SU-DHL-6 (cell line): ENCODE measurements around the gene HOXD3.

Source experiments
- H2AFZ ChIP-seq: fragments of 200-600 bp; sonication (generic); 2 replicates; pipeline ENCODE4 v1.6.1; 2014; ENCODE audit warnings: low read depth, mild to moderate bottlenecking, moderate library complexity, mixed read lengths, antibody characterized with exemption, low read length; ENCODE audit not compliant: severe bottlenecking
- H3F3A ChIP-seq: fragments of 200-600 bp; shearing (Covaris generic); 2 replicates; pipeline ENCODE4 v1.6.0; 2016; ENCODE audit warnings: antibody characterized with exemption, mild to moderate bottlenecking; ENCODE audit not compliant: insufficient read depth
- H3K27ac ChIP-seq: fragments of 200-600 bp; sonication (generic); 2 replicates; pipeline ENCODE4 v1.5.1; 2016; ENCODE audit warnings: low read depth, mild to moderate bottlenecking, low read length, moderate library complexity, mixed read lengths
- H3K27me3 ChIP-seq: fragments of 200-600 bp; sonication (generic), shearing (Covaris generic); 2 replicates; pipeline ENCODE4 v1.6.0; 2014; ENCODE audit warnings: mild to moderate bottlenecking, low read length
- H3K36me3 ChIP-seq: fragments of 200-600 bp; sonication (generic); 2 replicates; pipeline ENCODE4 v1.6.1; 2014; ENCODE audit warnings: mild to moderate bottlenecking, low read length, mixed read lengths
- H3K4me2 ChIP-seq: fragments of 300-600, 200-600 bp; shearing (Covaris generic), sonication (generic); 2 replicates; pipeline ENCODE4 v1.6.0; 2014; ENCODE audit warnings: low read length, low read depth, mild to moderate bottlenecking; ENCODE audit not compliant: poor library complexity, severe bottlenecking
- H3K4me3 ChIP-seq: fragments of 200-600 bp; sonication (generic); 2 replicates; pipeline ENCODE4 v1.5.1; 2014; ENCODE audit warnings: antibody characterized with exemption, low read length, mild to moderate bottlenecking, mixed read lengths; ENCODE audit not compliant: insufficient read depth, poor library complexity, severe bottlenecking
- H3K79me2 ChIP-seq: fragments of 200-600 bp; sonication (generic); 2 replicates; pipeline ENCODE4 v1.6.1; 2014; ENCODE audit warnings: mild to moderate bottlenecking, low read length, moderate library complexity; ENCODE audit not compliant: insufficient read depth
- H3K9ac ChIP-seq: fragments of 200-600 bp; sonication (generic); 2 replicates; pipeline ENCODE4 v1.7.0; 2014; ENCODE audit warnings: mild to moderate bottlenecking, low read length
- H3K9me2 ChIP-seq: fragments of 200-600 bp; sonication (generic); replicated peaks from 2 replicates; pipeline ENCODE4 v1.6.1; 2014; ENCODE audit warnings: low read length; ENCODE audit not compliant: insufficient read depth
- H3K9me3 ChIP-seq: fragments of 200-600 bp; sonication (generic); 2 replicates; pipeline ENCODE4 v1.6.1; 2014; ENCODE audit warnings: low read length, mixed read lengths; ENCODE audit not compliant: insufficient read depth
- H4K20me1 ChIP-seq: fragments of 200-600 bp; sonication (generic); 2 replicates; pipeline ENCODE4 v1.6.1; 2014; ENCODE audit warnings: low read depth, mild to moderate bottlenecking, antibody characterized with exemption, low read length, moderate library complexity, mixed read lengths
- EZH2phosphoT487 ChIP-seq: fragments of 200-600 bp; sonication (generic), shearing (Covaris generic); conservative IDR thresholded peaks from 2 replicates; pipeline ENCODE4 v1.6.1; 2018; ENCODE audit warnings: mild to moderate bottlenecking, antibody characterized with exemption, low read length, moderate library complexity, mixed read lengths
- TF ChIP-seq, protein P1 (sequence below): fragments of 200-600 bp; sonication (generic); IDR thresholded peaks from one replicate; pipeline ENCODE4 v1.5.1; 2017; ENCODE audit warnings: antibody characterized with exemption, mild to moderate bottlenecking, low read length, moderate library complexity; ENCODE audit not compliant: insufficient read depth, poor library complexity, severe bottlenecking

The HOXD3 gene

DNA sequence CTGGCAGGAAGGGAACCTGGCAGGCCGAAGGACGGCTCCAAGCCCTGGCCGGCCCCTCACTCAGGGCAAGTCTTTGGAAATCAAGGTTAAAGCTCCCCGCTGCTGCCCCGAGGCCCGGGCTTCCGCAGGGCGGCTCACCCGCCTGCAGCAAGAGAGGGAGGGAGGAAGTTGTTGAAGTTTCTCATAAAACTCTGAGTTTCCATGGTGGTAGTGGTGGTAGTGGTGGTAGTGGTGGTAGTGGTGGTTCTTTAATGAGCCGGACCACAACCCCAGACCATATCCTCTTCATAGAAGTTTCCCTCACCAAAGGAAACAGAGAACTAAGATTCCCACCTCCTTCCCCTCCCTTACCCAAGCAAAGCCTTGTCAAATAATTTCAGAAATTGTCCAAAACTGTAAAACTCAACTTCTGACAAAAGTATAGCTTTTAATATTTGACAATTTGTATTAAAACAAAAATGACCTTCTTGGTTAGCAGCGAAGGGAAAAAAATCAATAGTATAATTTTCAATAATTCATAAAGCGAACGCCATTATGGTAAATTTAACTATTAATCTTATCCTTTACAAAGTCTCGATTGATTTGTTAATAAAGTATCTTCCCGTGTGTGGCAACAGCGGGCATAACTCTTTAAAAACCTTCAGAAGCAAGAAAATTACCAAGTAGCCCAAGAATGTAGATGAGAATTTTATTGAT, 42.0 kb upstream of the HOXD3 start:
- no peak overlapping the region for H3K4me3 ChIP-seq
- no peak overlapping the region for H3K9ac ChIP-seq
- no peaks in the 10 kb centered on the region for H3F3A ChIP-seq
- no peaks in the 10 kb centered on the region for H3K79me2 ChIP-seq
- H4K20me1 ChIP-seq = no peaks in the 10 kb centered on the region
- no peaks in the 10 kb centered on the region for H3K9me3 ChIP-seq
- no peaks in the 10 kb centered on the region for H3K9me2 ChIP-seq
- no peaks in the 10 kb centered on the region for H3K36me3 ChIP-seq
- no peaks in the 10 kb centered on the region for H3K27me3 ChIP-seq
- no peak overlapping the region for H2AFZ ChIP-seq
- no peak overlapping the region for H3K27ac ChIP-seq
- H3K4me2 ChIP-seq = no peak overlapping the region
- TF ChIP-seq, protein P1, sequence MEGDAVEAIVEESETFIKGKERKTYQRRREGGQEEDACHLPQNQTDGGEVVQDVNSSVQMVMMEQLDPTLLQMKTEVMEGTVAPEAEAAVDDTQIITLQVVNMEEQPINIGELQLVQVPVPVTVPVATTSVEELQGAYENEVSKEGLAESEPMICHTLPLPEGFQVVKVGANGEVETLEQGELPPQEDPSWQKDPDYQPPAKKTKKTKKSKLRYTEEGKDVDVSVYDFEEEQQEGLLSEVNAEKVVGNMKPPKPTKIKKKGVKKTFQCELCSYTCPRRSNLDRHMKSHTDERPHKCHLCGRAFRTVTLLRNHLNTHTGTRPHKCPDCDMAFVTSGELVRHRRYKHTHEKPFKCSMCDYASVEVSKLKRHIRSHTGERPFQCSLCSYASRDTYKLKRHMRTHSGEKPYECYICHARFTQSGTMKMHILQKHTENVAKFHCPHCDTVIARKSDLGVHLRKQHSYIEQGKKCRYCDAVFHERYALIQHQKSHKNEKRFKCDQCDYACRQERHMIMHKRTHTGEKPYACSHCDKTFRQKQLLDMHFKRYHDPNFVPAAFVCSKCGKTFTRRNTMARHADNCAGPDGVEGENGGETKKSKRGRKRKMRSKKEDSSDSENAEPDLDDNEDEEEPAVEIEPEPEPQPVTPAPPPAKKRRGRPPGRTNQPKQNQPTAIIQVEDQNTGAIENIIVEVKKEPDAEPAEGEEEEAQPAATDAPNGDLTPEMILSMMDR = no peak
- TF ChIP-seq EZH2phosphoT487 = no peak

DNA sequence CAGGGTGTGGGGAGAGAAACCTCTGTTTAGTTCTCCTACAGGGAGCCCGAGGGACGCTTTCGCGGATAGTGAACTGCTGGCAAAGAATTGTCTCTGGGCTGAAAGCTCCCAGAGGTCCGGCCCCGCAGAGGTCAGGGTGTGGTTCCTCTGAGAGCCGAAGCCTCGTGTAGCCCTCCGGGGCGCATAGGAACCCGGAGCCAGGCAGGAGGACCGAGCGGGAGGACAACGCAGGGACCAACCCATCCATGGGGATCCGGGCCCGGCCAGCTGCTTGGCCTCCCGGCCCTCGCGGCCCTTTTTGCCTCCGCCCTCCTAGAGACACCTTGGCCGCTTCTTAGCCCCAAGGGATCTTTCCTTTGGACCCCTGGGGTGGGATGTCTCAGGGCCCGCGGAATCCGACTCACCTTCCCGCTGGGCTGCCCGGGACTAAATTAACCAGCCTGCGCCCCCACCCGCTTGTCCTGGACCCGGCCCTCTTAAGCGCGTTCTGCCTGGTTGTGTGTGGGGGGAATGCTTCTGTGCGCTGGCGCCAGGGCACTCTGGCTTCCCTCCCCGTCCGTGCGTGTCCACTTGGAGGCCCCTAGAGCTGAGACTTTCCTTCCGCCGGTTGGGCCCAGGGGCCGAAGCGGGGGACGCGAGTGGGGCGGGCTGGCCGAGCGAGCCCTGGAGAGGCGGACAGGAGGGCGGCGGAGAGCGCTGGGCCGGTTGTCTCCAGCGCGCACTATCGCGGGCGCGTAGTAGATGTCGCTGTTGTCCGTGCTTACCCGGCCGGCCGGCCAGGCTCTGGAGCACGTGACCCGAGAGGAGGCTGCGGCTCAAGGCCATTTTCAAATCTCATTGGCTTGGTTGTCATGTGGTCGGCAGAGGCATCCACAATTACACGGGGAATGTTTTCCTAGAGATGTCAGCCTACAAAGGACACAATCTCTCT, 41.0 kb upstream of the HOXD3 start, which contains the start of gene HOXD10:
Gene HOXD10 (plus strand): TSS at position 896 of the 931 bp plus-strand sequence. CDS start 56 bp downstream, outside the sequence.
- Histone ChIP-seq H4K20me1 (no peaks in the 10 kb centered on the region), H3K4me2 (no peak within 1 kb of the TSS), H2AFZ (no peak within 1 kb of the TSS), H3K79me2 (no peaks in the 10 kb centered on the region), H3K9me3 (no peaks in the 10 kb centered on the region), H3F3A (no peaks in the 10 kb centered on the region), H3K9ac (no peak within 1 kb of the TSS), H3K36me3 (no peaks in the 10 kb centered on the region), H3K4me3 (no peak within 1 kb of the TSS), H3K9me2 (no peaks in the 10 kb centered on the region), H3K27me3 (no peaks in the 10 kb centered on the region), H3K27ac (no peak within 1 kb of the TSS)
- TF ChIP-seq, protein P1 = no peak
- TF ChIP-seq EZH2phosphoT487 = no peak

DNA sequence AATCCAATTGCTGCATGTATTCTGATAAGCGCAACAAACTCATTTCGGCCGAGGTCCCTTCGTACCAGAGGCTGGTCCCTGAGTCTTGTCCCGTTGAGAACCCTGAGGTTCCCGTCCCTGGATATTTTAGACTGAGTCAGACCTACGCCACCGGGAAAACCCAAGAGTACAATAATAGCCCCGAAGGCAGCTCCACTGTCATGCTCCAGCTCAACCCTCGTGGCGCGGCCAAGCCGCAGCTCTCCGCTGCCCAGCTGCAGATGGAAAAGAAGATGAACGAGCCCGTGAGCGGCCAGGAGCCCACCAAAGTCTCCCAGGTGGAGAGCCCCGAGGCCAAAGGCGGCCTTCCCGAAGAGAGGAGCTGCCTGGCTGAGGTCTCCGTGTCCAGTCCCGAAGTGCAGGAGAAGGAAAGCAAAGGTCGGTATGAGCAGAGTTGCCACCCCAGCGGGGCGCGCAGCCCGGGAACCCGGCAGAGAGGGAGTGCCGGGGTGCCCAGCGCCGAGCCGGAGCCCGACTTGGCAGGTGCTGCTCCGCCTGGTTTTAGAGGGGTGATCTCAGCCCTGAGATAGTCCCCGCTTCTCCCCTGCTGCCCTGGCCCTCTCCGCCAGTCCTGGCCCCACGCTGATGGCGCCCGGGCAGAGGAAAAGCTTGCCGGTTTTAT, 39.8 kb upstream of the HOXD3 start:
- Histone ChIP-seq H3K9me2 (no peaks in the 10 kb centered on the region), H3K4me3 (no peak overlapping the region), H3K4me2 (no peak overlapping the region), H3K9me3 (no peaks in the 10 kb centered on the region), H3K79me2 (no peaks in the 10 kb centered on the region), H3K27ac (no peak overlapping the region), H2AFZ (no peak overlapping the region), H3K36me3 (no peaks in the 10 kb centered on the region), H3F3A (no peaks in the 10 kb centered on the region), H3K27me3 (no peaks in the 10 kb centered on the region), H4K20me1 (no peaks in the 10 kb centered on the region), H3K9ac (no peak overlapping the region)
- TF ChIP-seq, protein P1 = no peak
- TF ChIP-seq EZH2phosphoT487 = no peak
